Neural cell (in vitro differentiated cells): Measurements from ENCODE around the gene TAF7L. TPM values are rescaled to one million over a fixed set of nuclear protein-coding genes. Genes with fewer than 3 reads are reported as not detected.

Source experiments
- H2AFZ ChIP-seq: fragments of 200-600, 300-800 bp; sonication (generic), shearing (Covaris generic); 2 replicates; pipeline ENCODE4 v1.6.0; 2014; ENCODE audit warnings: low read depth, mild to moderate bottlenecking, antibody characterized with exemption, low read length, moderate library complexity
- H3F3A ChIP-seq: fragments of 200-600 bp; shearing (Covaris generic); 2 replicates; pipeline ENCODE4 v1.6.1; 2016; ENCODE audit warnings: mild to moderate bottlenecking, moderate library complexity, mixed read lengths, antibody characterized with exemption, low read length; ENCODE audit not compliant: insufficient read depth, poor library complexity, severe bottlenecking
- H3K27ac ChIP-seq: fragments of 200-600, 300-800 bp; sonication (generic), shearing (Covaris generic); 2 replicates; pipeline ENCODE4 v1.5.1; 2014; ENCODE audit warnings: mild to moderate bottlenecking, low read length, moderate library complexity
- H3K27me3 ChIP-seq: fragments of 300-800, 200-600 bp; sonication (generic), shearing (Covaris generic); 2 replicates; pipeline ENCODE4 v1.6.0; 2014; ENCODE audit warnings: mild to moderate bottlenecking, low read depth, low read length, moderate library complexity; ENCODE audit not compliant: insufficient read depth
- H3K36me3 ChIP-seq: fragments of 300-800, 200-600 bp; sonication (generic), shearing (Covaris generic); 2 replicates; pipeline ENCODE4 v1.5.1; 2014; ENCODE audit warnings: mild to moderate bottlenecking, antibody characterized with exemption, low read length, moderate library complexity; ENCODE audit not compliant: insufficient read depth
- H3K4me2 ChIP-seq: fragments of 300-800, 200-600 bp; sonication (generic), shearing (Covaris generic); 2 replicates; pipeline ENCODE4 v1.6.0; 2014; ENCODE audit warnings: mild to moderate bottlenecking, low read length
- H3K4me3 ChIP-seq: fragments of 300-800, 200-600 bp; sonication (generic), shearing (Covaris generic); 2 replicates; pipeline ENCODE4 v1.5.1; 2014; ENCODE audit warnings: mild to moderate bottlenecking, low read length, moderate library complexity
- H3K79me2 ChIP-seq: fragments of 200-600 bp; shearing (Covaris generic); replicated peaks from 2 replicates; pipeline ENCODE4 v1.6.0; 2014; ENCODE audit warnings: mild to moderate bottlenecking, low read length, moderate library complexity; ENCODE audit not compliant: insufficient read depth
- H3K9ac ChIP-seq: fragments of 300-800, 200-600 bp; sonication (generic), shearing (Covaris generic); 2 replicates; pipeline ENCODE4 v1.6.1; 2016; ENCODE audit warnings: mild to moderate bottlenecking, low read length, mixed read lengths
- H3K9me2 ChIP-seq: fragments of 200-600 bp; shearing (Covaris generic); 2 replicates; pipeline ENCODE4 v1.6.1; 2016; ENCODE audit warnings: mild to moderate bottlenecking, low read length, mixed read lengths; ENCODE audit not compliant: insufficient read depth
- H3K9me3 ChIP-seq: fragments of 200-600, 300-800 bp; sonication (generic), shearing (Covaris generic); 2 replicates; pipeline ENCODE4 v1.6.1; 2016; ENCODE audit warnings: mild to moderate bottlenecking, mixed run types, low read length, moderate library complexity, mixed read lengths
- H4K20me1 ChIP-seq: fragments of 200-600 bp; shearing (Covaris generic); 2 replicates; pipeline ENCODE4 v1.6.1; 2016; ENCODE audit warnings: mild to moderate bottlenecking, mixed run types; ENCODE audit not compliant: insufficient read depth
- CTCF ChIP-seq: fragments of 450-650 bp; IDR thresholded peaks from 2 replicates; pipeline ENCODE4 v1.5.1; 2014; ENCODE audit warnings: antibody characterized with exemption, mild to moderate bottlenecking, moderate library complexity; ENCODE audit not compliant: poor library complexity, severe bottlenecking
- EP300 ChIP-seq: fragments of 450-650 bp; conservative IDR thresholded peaks from 2 replicates; pipeline ENCODE4 v1.6.1; 2014; ENCODE audit warnings: antibody characterized with exemption, mild to moderate bottlenecking, moderate library complexity; ENCODE audit not compliant: poor library complexity, severe bottlenecking
- EZH2 ChIP-seq: fragments of 200-600, 300-800 bp; shearing (Covaris generic), sonication (generic); IDR thresholded peaks from 2 replicates; pipeline ENCODE4 v1.6.1; 2014; ENCODE audit warnings: antibody characterized with exemption, low read length, borderline replicate concordance, mild to moderate bottlenecking; ENCODE audit not compliant: insufficient read depth, poor library complexity, severe bottlenecking
- MXI1 ChIP-seq: fragments of 450-650 bp; conservative IDR thresholded peaks from 2 replicates; pipeline ENCODE4 v1.6.1; 2014; ENCODE audit warnings: antibody characterized with exemption, mild to moderate bottlenecking; ENCODE audit not compliant: poor library complexity, severe bottlenecking
- POLR2AphosphoS5 ChIP-seq: IDR thresholded peaks from 2 replicates; pipeline ENCODE4 v1.6.1; 2012
- RAD21 ChIP-seq: fragments of 450-650 bp; conservative IDR thresholded peaks from 2 replicates; pipeline ENCODE4 v1.6.1; 2014; ENCODE audit warnings: antibody characterized with exemption, mild to moderate bottlenecking, moderate library complexity
- REST ChIP-seq: IDR thresholded peaks from 2 replicates; pipeline ENCODE4 v1.6.1; 2012; ENCODE audit warnings: borderline replicate concordance
- SMC3 ChIP-seq: fragments of 450-650 bp; conservative IDR thresholded peaks from 2 replicates; pipeline ENCODE4 v1.6.1; 2014; ENCODE audit warnings: antibody characterized with exemption, mild to moderate bottlenecking, moderate library complexity; ENCODE audit not compliant: poor library complexity
- TAF1 ChIP-seq: IDR thresholded peaks from 2 replicates; pipeline ENCODE4 v1.6.1; 2012; ENCODE audit warnings: low read depth
- polyA plus RNA-seq: library from polyadenylated mRNA; depleted of rRNA; stranded (reverse); fragments of >200 nt; gene quantifications from 2 replicates; pipeline ENCODE4 v1.2.3, GENCODE V29; 2014

TAF7L gene
- polyA plus RNA-seq, 1 donor from 2014 or later = 0.59 TPM

GRCh38 chrX:101287402-101287801, 3.7 kb downstream of the TAF7L start:
- Histone ChIP-seq H3K4me2 (no peak overlapping the region), H3K27me3 (no peaks in the 10 kb centered on the region), H4K20me1 (no peaks in the 10 kb centered on the region), H2AFZ (no peak overlapping the region), H3K4me3 (no peak overlapping the region), H3K9me3 (no peaks in the 10 kb centered on the region), H3K9me2 (no peaks in the 10 kb centered on the region), H3K27ac (no peak overlapping the region), H3F3A (no peaks in the 10 kb centered on the region), H3K79me2 (no peaks in the 10 kb centered on the region), H3K36me3 (no peaks in the 10 kb centered on the region), H3K9ac (no peak overlapping the region)
- TF ChIP-seq SMC3 = peak; percentile 76
- TF ChIP-seq TAF1 = no peak
- TF ChIP-seq RAD21 = peak; percentile 72
- TF ChIP-seq MXI1 = no peak
- peak; percentile 68 for TF ChIP-seq CTCF

GRCh38 chrX:101276238-101276637, 14.9 kb downstream of the TAF7L start:
- no peaks in the 10 kb centered on the region for H3F3A ChIP-seq
- TF ChIP-seq EP300 (no peak), SMC3 (no peak), POLR2AphosphoS5 (no peak), REST (no peak), EZH2 (no peak), MXI1 (no peak), RAD21 (no peak), CTCF (no peak), TAF1 (no peak)
- no peak overlapping the region for H3K9ac ChIP-seq
- no peak overlapping the region for H3K4me3 ChIP-seq
- H3K79me2 ChIP-seq = no peaks in the 10 kb centered on the region
- H4K20me1 ChIP-seq = no peaks in the 10 kb centered on the region
- H2AFZ ChIP-seq = no peak overlapping the region
- no peaks in the 10 kb centered on the region for H3K9me2 ChIP-seq
- no peak overlapping the region for H3K27ac ChIP-seq
- H3K4me2 ChIP-seq = no peak overlapping the region
- H3K9me3 ChIP-seq = no peaks in the 10 kb centered on the region
- H3K36me3 ChIP-seq = no peaks in the 10 kb centered on the region
- H3K27me3 ChIP-seq = no peaks in the 10 kb centered on the region
